A673 (cell line): ENCODE measurements around the gene GEMIN4. TPM values are rescaled to one million over a fixed set of nuclear protein-coding genes. Genes with fewer than 3 reads are reported as not detected.

Experiments used
- BruUV-seq: library from RNA; stranded (reverse); fragments of 400-500 nt; replicated peaks from 2 replicates; lab custom pipeline; 2021; lab: Mats Ljungman, UMichigan
- CTCF ChIA-PET: fragments of 300-600 bp; sonication (Branson Sonifier 250); formaldehyde crosslinking; loops from one replicate; lab custom pipeline; 2022; ENCODE audit warnings: antibody characterized with exemption; lab: Charles Lee
- POLR2A ChIA-PET: fragments of 300-600 bp; sonication (Branson Sonifier 250); formaldehyde crosslinking; loops from one replicate; lab custom pipeline; 2022; ENCODE audit warnings: antibody characterized with exemption; ENCODE audit not compliant: low non-redundant PET; lab: Charles Lee
- DNase-seq: peaks from one replicate; pipeline ENCODE4 v3.0.0-alpha.2; 2015; ENCODE audit warnings: low spot score
- H3K27ac ChIP-seq: fragments of 200-600 bp; sonication (generic); 2 replicates; pipeline ENCODE4 v1.5.1; 2016; ENCODE audit warnings: mixed run types, low read depth, mild to moderate bottlenecking, mixed read lengths, antibody characterized with exemption, low read length; ENCODE audit not compliant: poor library complexity, severe bottlenecking
- H3K27me3 ChIP-seq: fragments of 200-600 bp; sonication (generic); replicated peaks from 2 replicates; pipeline ENCODE4 v1.6.1; 2017; ENCODE audit warnings: mixed run types, low read depth, mild to moderate bottlenecking, mixed read lengths, antibody characterized with exemption, low read length; ENCODE audit not compliant: insufficient read depth, poor library complexity
- H3K36me3 ChIP-seq: fragments of 200-600 bp; sonication (generic); 2 replicates; pipeline ENCODE4 v1.6.1; 2016; ENCODE audit warnings: mixed run types, mild to moderate bottlenecking, mixed read lengths, antibody characterized with exemption, low read length; ENCODE audit not compliant: insufficient read depth, poor library complexity, severe bottlenecking
- H3K4me1 ChIP-seq: fragments of 200-600 bp; sonication (generic); 2 replicates; pipeline ENCODE4 v1.6.1; 2017; ENCODE audit warnings: mixed run types, mild to moderate bottlenecking, mixed read lengths, antibody characterized with exemption, low read length; ENCODE audit not compliant: insufficient read depth, poor library complexity, severe bottlenecking
- H3K4me3 ChIP-seq: fragments of 200-600 bp; sonication (generic); 2 replicates; pipeline ENCODE4 v1.5.1; 2016; ENCODE audit warnings: low read depth, mixed run types, mild to moderate bottlenecking, mixed read lengths, low read length; ENCODE audit not compliant: poor library complexity, severe bottlenecking
- H3K9me3 ChIP-seq: fragments of 200-600 bp; sonication (generic); 2 replicates; pipeline ENCODE4 v1.6.1; 2016; ENCODE audit warnings: mixed run types, low read depth, mild to moderate bottlenecking, mixed read lengths, antibody characterized with exemption, low read length; ENCODE audit not compliant: poor library complexity, severe bottlenecking
- EZH2 ChIP-seq: fragments of 200-600 bp; sonication (generic); IDR thresholded peaks from 2 replicates; pipeline ENCODE4 v1.6.1; 2017; ENCODE audit warnings: borderline replicate concordance, low read depth, mild to moderate bottlenecking, mixed read lengths, antibody characterized with exemption, low read length; ENCODE audit not compliant: poor library complexity, severe bottlenecking
- intact Hi-C: fragments of 100-400 bp; cut with micrococcal nuclease; formaldehyde crosslinking; loops from one replicate; pipeline ENCODE4 v1.10.0; 2022; ENCODE audit not compliant: unreplicated experiment
- total RNA-seq: library from RNA; stranded (reverse); gene quantifications from 2 replicates; pipeline ENCODE4 v1.2.3, GENCODE V29; 2021
- TF ChIP-seq, protein P1 (sequence below): fragments of 300-800, 200-600 bp; sonication (generic); conservative IDR thresholded peaks from 2 replicates; pipeline ENCODE4 v1.5.1; 2017; ENCODE audit warnings: low read depth, mild to moderate bottlenecking, antibody characterized with exemption, low read length, moderate library complexity, mixed read lengths

The GEMIN4 gene
- total RNA-seq, 1 experiment from 2014 or later = 58.7 TPM

DNA sequence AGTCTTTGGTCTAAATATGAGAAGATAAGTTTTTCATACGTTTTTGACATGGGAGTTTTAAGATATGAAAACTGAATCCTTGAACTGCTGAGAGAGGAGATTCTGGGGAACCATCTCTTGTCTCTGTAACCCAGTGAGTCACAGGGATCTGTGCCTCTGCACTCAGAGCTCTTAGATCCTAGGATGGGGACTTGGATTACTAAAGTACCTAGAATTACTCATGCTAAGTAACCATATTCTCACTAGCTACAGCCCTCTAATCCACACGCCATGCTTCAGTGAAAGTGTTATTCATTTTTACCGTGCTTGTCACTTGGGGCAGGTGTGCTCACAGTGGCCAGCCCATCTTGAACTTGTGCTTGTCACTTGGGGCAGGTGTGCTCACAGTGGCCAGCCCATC lies 32.1 kb upstream of the GEMIN4 start:
- H3K27ac ChIP-seq = no peak overlapping the region
- no peak overlapping the region for H3K4me3 ChIP-seq
- H3K4me1 ChIP-seq = peaks cover 14% of the 10 kb centered on the region
- intact Hi-C loops = no loop called here
- ChIA-PET CTCF (no interaction called here), POLR2A (no interaction called here)
- no peak for TF ChIP-seq EZH2
- TF ChIP-seq, protein P1, sequence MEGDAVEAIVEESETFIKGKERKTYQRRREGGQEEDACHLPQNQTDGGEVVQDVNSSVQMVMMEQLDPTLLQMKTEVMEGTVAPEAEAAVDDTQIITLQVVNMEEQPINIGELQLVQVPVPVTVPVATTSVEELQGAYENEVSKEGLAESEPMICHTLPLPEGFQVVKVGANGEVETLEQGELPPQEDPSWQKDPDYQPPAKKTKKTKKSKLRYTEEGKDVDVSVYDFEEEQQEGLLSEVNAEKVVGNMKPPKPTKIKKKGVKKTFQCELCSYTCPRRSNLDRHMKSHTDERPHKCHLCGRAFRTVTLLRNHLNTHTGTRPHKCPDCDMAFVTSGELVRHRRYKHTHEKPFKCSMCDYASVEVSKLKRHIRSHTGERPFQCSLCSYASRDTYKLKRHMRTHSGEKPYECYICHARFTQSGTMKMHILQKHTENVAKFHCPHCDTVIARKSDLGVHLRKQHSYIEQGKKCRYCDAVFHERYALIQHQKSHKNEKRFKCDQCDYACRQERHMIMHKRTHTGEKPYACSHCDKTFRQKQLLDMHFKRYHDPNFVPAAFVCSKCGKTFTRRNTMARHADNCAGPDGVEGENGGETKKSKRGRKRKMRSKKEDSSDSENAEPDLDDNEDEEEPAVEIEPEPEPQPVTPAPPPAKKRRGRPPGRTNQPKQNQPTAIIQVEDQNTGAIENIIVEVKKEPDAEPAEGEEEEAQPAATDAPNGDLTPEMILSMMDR = no peak
- no peak for DNase-seq
- H3K27me3 ChIP-seq = no peaks in the 10 kb centered on the region
- no TSS peak for BruUV-seq
- peaks cover 14% of the 10 kb centered on the region for H3K36me3 ChIP-seq
- H3K9me3 ChIP-seq = no peaks in the 10 kb centered on the region

DNA sequence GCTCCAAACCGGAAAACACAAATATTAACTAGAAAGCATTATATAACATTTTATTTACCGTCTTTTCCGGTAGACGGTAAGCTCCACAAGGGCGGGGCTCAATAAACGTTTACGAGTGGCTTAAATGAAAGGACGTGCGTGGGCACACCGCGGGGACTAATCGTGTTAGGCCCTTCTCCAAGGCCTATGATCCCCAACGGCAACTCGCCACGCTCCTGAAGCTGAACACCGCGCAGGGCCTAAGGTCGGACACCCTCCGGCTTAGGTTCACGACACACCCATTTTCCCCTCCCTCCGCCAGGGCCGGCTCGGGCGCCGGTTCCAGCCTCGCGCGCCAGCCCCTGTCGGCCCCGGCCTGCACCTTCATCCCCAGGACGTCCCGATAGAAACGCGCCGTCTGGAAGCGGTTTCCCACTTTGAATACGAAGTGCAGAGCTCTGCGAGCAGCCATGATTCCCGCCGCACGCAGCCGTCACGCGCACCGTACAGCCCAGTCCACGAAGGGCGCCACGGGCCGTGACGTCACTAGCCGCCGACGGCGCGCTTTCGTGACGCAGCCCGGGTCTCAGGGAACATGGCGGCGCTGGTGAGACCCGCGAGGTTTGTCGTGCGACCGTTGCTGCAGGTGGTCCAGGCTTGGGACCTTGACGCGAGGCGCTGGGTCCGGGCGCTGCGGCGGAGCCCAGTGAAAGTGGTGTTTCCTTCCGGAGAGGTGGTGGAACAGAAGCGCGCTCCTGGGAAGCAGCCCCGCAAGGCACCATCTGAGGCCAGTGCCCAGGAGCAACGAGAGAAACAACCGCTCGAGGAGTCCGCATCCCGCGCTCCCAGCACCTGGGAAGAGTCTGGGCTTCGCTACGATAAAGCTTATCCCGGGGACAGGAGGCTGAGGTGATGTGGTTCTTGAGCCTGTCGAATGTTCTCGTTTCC lies 30.0 kb upstream of the GEMIN4 start, which contains the start of the genes GLOD4 and MRM3:
Gene GLOD4 (minus strand): TSS at position 476 of the 927 bp plus-strand sequence. CDS start 25 bp downstream, at position 451.
Gene MRM3 (plus strand): TSS at position 549 of the 927 bp plus-strand sequence. CDS start 26 bp downstream, at position 575.
- POLR2A ChIA-PET = no interaction called here
- Histone ChIP-seq H3K36me3 (peaks cover 22% of the 10 kb centered on the region), H3K4me1 (peaks cover 14% of the 10 kb centered on the region), H3K27ac (peak within 1 kb of the TSS; percentile 85), H3K4me3 (peak within 1 kb of the TSS; percentile 89), H3K27me3 (no peaks in the 10 kb centered on the region), H3K9me3 (no peaks in the 10 kb centered on the region)
- intact Hi-C loops = no loop called here
- CTCF ChIA-PET = no interaction called here
- peak; percentile 95 for DNase-seq
- TF ChIP-seq, protein P1 = no peak
- no peak for TF ChIP-seq EZH2
- TSS peak; percentile 68 for BruUV-seq

DNA sequence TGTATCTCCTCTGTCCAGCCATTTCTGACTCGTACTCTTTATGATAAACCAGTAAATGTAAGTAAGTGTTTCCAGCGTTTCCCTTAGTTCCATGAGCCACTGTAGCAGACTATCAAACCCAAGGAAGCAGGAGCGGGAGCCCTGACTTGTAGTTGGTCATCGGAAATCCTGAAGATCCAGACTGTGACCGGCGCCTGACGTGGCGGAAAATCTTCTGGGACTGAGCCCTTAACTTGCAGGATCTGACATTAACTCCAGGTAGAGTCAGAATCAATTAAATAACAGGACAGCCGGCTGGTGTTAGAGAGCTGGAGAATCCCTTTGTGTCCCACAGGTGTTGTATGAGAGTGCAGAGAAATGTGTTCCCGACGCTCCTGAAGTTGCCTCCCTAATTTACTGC lies 26.0 kb upstream of the GEMIN4 start:
- no peak for DNase-seq
- CTCF ChIA-PET = no interaction called here
- intact Hi-C loops = no loop called here
- Histone ChIP-seq H3K4me3 (no peak overlapping the region), H3K27me3 (no peaks in the 10 kb centered on the region), H3K9me3 (no peaks in the 10 kb centered on the region), H3K36me3 (peaks cover 43% of the 10 kb centered on the region), H3K27ac (no peak overlapping the region), H3K4me1 (peaks cover 18% of the 10 kb centered on the region)
- POLR2A ChIA-PET = no interaction called here
- no peak for TF ChIP-seq EZH2
- TF ChIP-seq, protein P1 = no peak
- no TSS peak for BruUV-seq
